Fibroblast of lung (primary cell): ENCODE data around the gene GREB1.

Source experiments
- EZH2 ChIP-seq: IDR thresholded peaks from 2 replicates; pipeline ENCODE4 v1.5.1; 2012; ENCODE audit warnings: low read length, control low read depth, mild to moderate bottlenecking; ENCODE audit errors: missing control alignments
- TF ChIP-seq, protein P1 (sequence below), 2 donors: IDR thresholded peaks in 1 of 2; conservative IDR thresholded peaks in 1 of 2; 1 replicate in 1 of 2; 2 replicates in 1 of 2; pipeline ENCODE4 v1.5.1; 2011 to 2012; ENCODE audit warnings: low read length in 2 of 2, control low read depth in 1 of 2, inconsistent platforms in 1 of 2, low read depth in 1 of 2, mild to moderate bottlenecking in 1 of 2

DNA sequence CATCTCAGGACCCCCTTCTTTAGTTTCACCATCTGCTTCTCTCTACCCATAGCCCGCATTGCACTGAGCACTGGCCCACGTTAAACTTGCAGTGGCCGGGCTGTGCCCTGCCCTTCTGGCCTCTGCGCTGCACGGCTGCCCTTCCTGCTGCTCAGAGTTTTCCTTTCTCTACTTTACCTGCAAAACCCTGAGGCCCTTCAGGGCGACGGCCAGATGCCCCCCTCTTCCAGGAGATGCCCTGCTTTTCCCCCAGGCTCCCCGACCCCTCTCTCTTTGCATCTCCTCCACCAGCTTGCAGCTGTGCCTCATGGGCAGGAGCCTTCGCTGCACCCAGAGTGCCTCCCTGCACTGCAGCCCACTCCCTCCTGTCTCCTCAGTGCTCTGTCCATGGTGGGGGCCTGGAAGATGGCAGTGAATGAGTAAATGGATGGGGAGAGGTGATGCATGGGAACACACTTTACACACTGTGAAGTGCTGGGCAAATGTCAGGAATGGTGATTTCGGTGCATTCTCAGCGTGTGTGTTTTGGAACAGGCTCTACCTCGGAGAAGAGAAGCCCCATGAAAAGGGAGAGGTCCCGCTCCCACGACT is 82.3 kb downstream of the GREB1 start:
- TF ChIP-seq, protein P1, sequence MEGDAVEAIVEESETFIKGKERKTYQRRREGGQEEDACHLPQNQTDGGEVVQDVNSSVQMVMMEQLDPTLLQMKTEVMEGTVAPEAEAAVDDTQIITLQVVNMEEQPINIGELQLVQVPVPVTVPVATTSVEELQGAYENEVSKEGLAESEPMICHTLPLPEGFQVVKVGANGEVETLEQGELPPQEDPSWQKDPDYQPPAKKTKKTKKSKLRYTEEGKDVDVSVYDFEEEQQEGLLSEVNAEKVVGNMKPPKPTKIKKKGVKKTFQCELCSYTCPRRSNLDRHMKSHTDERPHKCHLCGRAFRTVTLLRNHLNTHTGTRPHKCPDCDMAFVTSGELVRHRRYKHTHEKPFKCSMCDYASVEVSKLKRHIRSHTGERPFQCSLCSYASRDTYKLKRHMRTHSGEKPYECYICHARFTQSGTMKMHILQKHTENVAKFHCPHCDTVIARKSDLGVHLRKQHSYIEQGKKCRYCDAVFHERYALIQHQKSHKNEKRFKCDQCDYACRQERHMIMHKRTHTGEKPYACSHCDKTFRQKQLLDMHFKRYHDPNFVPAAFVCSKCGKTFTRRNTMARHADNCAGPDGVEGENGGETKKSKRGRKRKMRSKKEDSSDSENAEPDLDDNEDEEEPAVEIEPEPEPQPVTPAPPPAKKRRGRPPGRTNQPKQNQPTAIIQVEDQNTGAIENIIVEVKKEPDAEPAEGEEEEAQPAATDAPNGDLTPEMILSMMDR (conservative IDR thresholded peaks at IDR 0.05 in 1 of 2, IDR thresholded peaks at IDR 0.05 in 1 of 2; ENCODE audit: low read depth in 1 of 2, low read length in 2 of 2), result no peak
- no peak for TF ChIP-seq EZH2
